ENCODE results near the gene MAP9. TPM values are rescaled to one million over a fixed set of nuclear protein-coding genes. Genes with fewer than 3 reads are reported as not detected.
"Not testable (repeated sequence)": the region's sequence is repeated elsewhere in the genome, so short reads cannot be mapped to it uniquely, and the experiment has no call there.

The MAP9 gene
- total RNA-seq (10 to 100 TPM in 1 of 2 experiments, 1 to 10 TPM in 1; 8.8 to 11.2 TPM), polyA plus RNA-seq (1 to 10 TPM; 4.3 to 7.9 (median 5.5) TPM), total RNA-seq (25.5 to 40.4 (median 34.3) reads per million in 6 experiments)

DNA sequence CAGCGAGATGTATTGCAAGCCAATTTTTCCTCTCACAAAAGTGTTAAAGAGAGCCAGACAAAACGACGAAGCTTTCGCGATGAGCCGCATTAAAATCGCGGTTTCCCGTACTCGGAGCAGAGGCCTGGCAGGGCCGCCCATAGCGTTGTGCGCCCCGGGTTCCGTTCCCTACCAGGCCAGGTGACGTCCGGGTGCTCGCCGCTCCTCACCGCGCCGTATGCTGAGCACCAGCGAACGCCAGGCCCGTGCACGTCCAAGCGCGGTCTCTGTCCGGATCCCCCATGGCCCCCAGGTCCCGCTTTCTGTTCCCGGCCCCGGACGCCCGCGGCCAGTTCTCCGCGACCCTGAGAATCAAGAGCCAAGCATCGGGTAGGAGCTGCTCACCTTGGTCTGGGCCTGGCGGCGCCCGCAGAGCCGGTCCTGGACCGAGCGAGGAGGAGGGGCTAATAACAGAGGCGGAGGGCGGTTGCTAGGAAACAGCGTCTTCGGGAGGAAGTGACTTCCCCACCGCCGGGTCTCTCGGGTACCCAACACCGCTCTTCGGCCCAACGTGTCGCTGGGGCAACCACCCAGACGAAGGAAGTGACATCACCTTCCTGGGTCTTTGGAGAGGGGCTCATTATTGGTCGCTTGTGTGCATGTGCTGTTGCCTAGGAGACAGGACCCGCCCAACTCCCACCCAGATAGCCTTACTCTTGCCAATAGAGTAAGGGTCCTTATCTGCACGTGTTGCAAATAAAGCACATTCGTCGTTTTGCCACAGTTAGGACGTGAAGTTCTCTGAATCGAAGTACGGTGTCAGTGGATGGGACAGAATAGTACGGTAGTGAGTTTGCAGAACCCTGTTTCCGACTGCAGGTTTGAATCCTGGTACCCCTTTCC lies at the start of gene MAP9:
MAP9 (minus strand) TSS at position 579 of the 882 bp plus-strand sequence. CDS start 1,115 bp downstream, outside the sequence.
- DNase-seq = peak; percentile 74 to 98 (median 91)
- POLR2A ChIA-PET = interaction anchor here (2.3 kb wide), 1 partner anchor 577 kb away, joined by 7 read pairs; the partner anchor contains the start of gene CTSO
- no peaks in the 10 kb centered on the region for H3K9me3 Mint-ChIP-seq
- peaks cover 4 to 20% (median 13%) of the 10 kb centered on the region in 4 donors for H3K4me1 Mint-ChIP-seq
- peaks cover 0 to 8% (median 0%) of the 10 kb centered on the region in 3 donors for H3K36me3 Mint-ChIP-seq
- ATAC-seq = peak; percentile 86 to 90
- H3K4me3 Mint-ChIP-seq = peak within 1 kb of the TSS; percentile 89 to 95 (median 90)
- H3K27me3 Mint-ChIP-seq = no peaks in the 10 kb centered on the region
- peak within 1 kb of the TSS; percentile 64 to 98 (median 97) for H3K27ac Mint-ChIP-seq

DNA sequence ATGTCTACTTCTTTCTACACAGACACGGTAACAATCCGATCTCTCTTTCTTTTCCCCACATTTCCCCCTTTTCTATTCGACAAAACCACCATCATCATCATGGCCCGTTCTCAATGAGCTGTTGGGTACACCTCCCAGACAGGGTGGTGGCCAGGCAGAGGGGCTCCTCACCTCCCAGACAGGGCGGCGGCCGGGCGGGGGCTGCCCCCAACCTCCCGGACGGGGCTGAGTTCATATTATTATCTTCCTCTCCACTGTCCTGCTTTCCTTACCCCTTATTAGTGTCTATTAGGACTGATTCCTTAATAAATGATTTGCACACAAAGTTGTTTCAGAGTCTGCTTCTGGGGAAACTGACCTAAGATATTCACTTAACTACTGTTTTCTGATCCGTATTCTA lies 48.0 kb upstream of the MAP9 start:
- Mint-ChIP-seq H3K27me3 (peaks cover 0 to 19% (median 9%) of the 10 kb centered on the region in 5 donors), H3K9me3 (peaks cover 0 to 30% (median 10%) of the 10 kb centered on the region in 9 donors)
- H3K4me1 Mint-ChIP-seq, H3K36me3 Mint-ChIP-seq, POLR2A ChIA-PET, H3K4me3 Mint-ChIP-seq, ATAC-seq, DNase-seq, H3K27ac Mint-ChIP-seq: not testable (repeated sequence)

DNA sequence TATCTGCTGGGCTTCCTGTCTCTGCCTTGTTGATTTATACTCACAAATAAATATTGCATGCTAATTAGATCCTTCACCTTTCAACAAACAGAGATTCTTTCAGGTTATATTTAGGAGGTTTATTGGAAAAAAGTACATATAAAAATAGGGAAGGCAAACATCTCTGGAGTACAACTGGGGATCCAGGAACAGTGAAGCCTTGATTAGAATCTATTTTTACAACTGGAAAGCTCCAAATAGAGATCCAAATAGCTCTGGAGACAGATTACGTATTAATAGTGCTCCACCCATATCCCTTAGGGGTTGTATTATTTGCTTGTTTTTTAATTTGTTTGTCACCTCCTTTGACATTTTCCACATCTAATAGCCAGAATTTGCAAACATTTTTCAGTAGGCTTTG lies 46.9 kb upstream of the MAP9 start:
- Mint-ChIP-seq H3K4me3 (no peak overlapping the region), H3K36me3 (no peaks in the 10 kb centered on the region), H3K4me1 (peaks cover 0 to 1% (median 0%) of the 10 kb centered on the region in 4 donors), H3K9me3 (peaks cover 0 to 28% (median 9%) of the 10 kb centered on the region in 9 donors), H3K27me3 (peaks cover 0 to 16% (median 9%) of the 10 kb centered on the region in 5 donors), H3K27ac (no peak overlapping the region)
- POLR2A ChIA-PET = no interaction called here
- ATAC-seq (no peak), DNase-seq (no peak)

DNA sequence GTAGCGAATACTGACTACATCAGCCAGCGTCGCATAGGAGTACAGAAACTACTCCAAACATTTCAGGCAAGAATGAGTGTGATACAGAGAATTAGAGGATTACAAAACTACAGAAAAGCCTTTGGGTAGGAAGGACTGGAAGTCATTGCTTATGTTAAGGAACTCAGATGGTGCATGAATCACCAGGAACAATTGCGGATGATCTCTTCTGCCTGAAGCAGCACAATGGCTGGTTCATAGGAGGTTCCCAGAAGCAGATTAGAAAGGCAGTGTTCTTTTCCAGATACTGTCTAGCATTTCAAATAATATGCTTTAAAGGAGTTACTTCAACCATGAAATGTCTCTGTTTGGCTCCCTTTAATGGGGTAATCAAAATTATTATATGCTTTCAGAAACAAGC lies 42.5 kb upstream of the MAP9 start:
- no peaks in the 10 kb centered on the region for H3K36me3 Mint-ChIP-seq
- peaks cover 0 to 1% (median 0%) of the 10 kb centered on the region in 4 donors for H3K4me1 Mint-ChIP-seq
- no peak overlapping the region for H3K4me3 Mint-ChIP-seq
- H3K27ac Mint-ChIP-seq = no peak overlapping the region
- POLR2A ChIA-PET = no interaction called here
- no peak for ATAC-seq
- peaks cover 0 to 3% (median 0%) of the 10 kb centered on the region in 9 donors for H3K9me3 Mint-ChIP-seq
- peaks cover 0 to 19% (median 9%) of the 10 kb centered on the region in 5 donors for H3K27me3 Mint-ChIP-seq
- no peak for DNase-seq

DNA sequence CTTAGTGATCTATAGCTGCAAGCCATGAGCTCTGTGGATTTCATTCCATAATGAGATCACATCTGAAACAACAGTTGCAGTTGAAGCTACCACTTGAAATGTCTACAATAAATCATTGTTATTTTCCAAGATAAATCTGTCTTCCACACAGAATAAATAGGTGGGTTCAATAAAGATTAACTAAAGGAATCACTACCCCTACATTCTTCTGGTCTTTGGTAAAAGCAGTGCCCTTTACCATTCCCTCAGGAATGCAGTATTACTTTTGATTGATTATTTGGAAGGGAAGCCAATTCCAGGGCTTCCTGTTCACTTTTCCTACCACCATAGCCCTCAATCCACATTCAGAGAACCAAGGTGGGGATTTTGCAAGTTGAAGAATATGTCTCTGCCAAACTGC lies 38.9 kb upstream of the MAP9 start:
- H3K27ac Mint-ChIP-seq = no peak overlapping the region
- POLR2A ChIA-PET = no interaction called here

DNA sequence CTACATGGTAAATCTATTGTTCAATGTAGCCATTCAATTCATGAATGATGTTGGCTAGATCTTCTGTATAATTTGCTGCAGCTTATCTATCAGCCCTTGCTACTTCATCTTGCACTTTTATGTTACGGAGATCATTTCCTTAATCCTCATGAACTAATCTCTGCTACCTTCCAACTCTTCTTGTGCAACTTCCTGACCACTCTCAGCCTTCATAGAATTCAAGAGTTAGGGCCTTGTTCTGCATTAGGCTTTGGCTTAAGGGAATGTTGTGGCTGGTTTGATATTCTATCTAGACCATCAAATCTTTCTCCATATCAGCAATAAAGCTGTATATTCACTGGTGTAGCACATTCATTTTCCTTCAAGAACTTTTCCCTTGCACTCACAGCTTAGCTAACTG lies 36.7 kb upstream of the MAP9 start:
- peaks cover 7 to 12% (median 9%) of the 10 kb centered on the region in 5 donors for H3K27me3 Mint-ChIP-seq
- H3K27ac Mint-ChIP-seq = no peak overlapping the region
- no peaks in the 10 kb centered on the region for H3K9me3 Mint-ChIP-seq
- no peaks in the 10 kb centered on the region for H3K36me3 Mint-ChIP-seq
- POLR2A ChIA-PET = no interaction called here
- no peak for DNase-seq
- ATAC-seq = no peak
- H3K4me1 Mint-ChIP-seq = no peaks in the 10 kb centered on the region
- no peak overlapping the region for H3K4me3 Mint-ChIP-seq

More for the DNA sequence above, 38.9 kb upstream of the MAP9 start:
- DNase-seq (no peak), ATAC-seq (no peak)
- Mint-ChIP-seq H3K9me3 (no peaks in the 10 kb centered on the region), H3K4me1 (no peaks in the 10 kb centered on the region), H3K36me3 (no peaks in the 10 kb centered on the region), H3K27me3 (peaks cover 5 to 14% (median 6%) of the 10 kb centered on the region in 5 donors), H3K4me3 (no peak overlapping the region)

DNA sequence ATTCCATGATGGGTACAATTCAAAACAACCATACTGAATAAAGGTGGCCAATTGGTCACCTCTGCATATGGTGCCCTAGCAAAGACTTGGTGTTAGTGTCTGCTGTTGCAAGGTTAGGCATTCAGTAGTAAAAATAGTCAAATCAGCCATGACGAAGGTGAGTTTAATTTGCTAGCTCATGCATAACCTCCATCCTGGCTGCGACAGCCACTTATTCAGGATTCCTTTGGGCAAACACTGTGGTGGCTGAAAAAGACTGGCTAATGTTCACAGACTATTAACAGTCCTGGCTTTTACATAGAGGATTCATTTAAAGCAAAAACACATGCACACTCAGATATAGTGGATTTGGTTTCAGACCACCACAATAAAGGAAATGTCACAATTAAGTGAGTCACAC lies 34.8 kb upstream of the MAP9 start:
- POLR2A ChIA-PET = no interaction called here
- Mint-ChIP-seq H3K9me3 (no peaks in the 10 kb centered on the region), H3K4me1 (no peaks in the 10 kb centered on the region), H3K27me3 (peaks cover 7 to 18% (median 12%) of the 10 kb centered on the region in 5 donors), H3K36me3 (no peaks in the 10 kb centered on the region), H3K4me3 (no peak overlapping the region), H3K27ac (no peak overlapping the region)
- DNase-seq = no peak
- no peak for ATAC-seq

DNA sequence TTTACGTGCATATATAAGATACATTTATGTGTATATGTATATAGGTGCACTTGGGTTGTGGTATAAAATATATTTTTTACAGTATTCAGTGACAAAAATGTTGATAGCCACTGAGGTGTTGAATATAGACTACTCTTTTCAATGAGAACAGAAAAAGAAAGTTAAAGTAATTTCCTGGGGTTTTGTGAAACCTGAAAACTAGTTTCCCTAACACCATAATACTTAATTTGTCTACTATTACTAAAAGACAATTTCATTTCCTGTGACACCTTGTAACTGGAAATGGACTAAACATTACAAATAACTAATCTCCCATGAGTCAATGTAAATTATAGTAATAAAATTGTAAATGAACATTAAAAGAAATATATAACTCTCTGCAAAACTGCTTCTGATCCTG lies 32.0 kb upstream of the MAP9 start:
- Mint-ChIP-seq H3K36me3 (no peaks in the 10 kb centered on the region), H3K9me3 (no peaks in the 10 kb centered on the region), H3K4me3 (no peak overlapping the region), H3K27ac (no peak overlapping the region), H3K27me3 (peaks cover 7 to 18% (median 12%) of the 10 kb centered on the region in 5 donors), H3K4me1 (no peaks in the 10 kb centered on the region)
- DNase-seq (no peak), ATAC-seq (no peak)
- POLR2A ChIA-PET = no interaction called here

DNA sequence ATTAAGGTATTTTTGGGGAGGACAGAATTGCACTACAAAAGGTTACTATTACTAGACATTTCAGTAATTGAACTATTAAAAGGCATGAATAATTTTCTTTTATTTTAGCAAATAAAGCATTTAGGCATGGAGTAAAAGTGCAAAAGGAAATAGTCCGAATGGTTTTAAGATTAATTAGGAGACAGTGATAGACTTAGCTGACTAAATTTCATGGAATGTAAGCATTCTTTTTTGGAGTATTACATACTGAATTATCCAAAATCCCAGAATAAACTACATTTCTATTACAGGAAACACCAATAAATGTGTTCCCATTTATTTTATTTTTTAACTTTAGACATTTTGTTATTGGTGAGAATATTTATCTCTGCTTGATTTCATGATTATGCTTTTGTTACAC lies 30.7 kb upstream of the MAP9 start:
- POLR2A ChIA-PET = no interaction called here
- H3K36me3 Mint-ChIP-seq = no peaks in the 10 kb centered on the region
- no peaks in the 10 kb centered on the region for H3K9me3 Mint-ChIP-seq

DNA sequence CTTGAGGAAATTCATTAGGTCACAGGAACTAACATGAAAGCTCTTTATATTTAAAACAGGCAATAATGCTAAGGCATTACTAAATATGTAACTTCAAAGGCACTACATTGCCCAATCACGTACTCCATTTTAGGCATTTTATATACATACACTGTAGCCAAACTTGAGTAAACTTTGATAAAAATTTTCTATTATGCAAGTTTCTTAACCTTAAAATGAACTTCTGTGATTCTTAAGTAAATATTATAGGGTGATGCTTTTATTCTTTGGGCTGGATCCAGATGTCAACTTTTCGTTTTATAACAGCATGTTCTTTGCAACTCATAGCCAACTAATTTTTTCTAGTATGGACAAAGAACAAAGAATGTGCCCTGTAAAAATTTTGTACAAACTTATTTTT lies 28.3 kb upstream of the MAP9 start:
- POLR2A ChIA-PET = no interaction called here
- DNase-seq (no peak), ATAC-seq (no peak)
- no peaks in the 10 kb centered on the region for H3K9me3 Mint-ChIP-seq
- no peak overlapping the region for H3K27ac Mint-ChIP-seq
- H3K4me3 Mint-ChIP-seq = no peak overlapping the region
- H3K36me3 Mint-ChIP-seq = no peaks in the 10 kb centered on the region
- H3K4me1 Mint-ChIP-seq = no peaks in the 10 kb centered on the region
- peaks cover 0 to 8% (median 5%) of the 10 kb centered on the region in 5 donors for H3K27me3 Mint-ChIP-seq

More for the DNA sequence above, 30.7 kb upstream of the MAP9 start:
- H3K4me1 Mint-ChIP-seq = no peaks in the 10 kb centered on the region
- DNase-seq (no peak), ATAC-seq (no peak)
- no peak overlapping the region for H3K27ac Mint-ChIP-seq
- H3K4me3 Mint-ChIP-seq = no peak overlapping the region
- H3K27me3 Mint-ChIP-seq = peaks cover 8 to 18% (median 12%) of the 10 kb centered on the region in 5 donors

DNA sequence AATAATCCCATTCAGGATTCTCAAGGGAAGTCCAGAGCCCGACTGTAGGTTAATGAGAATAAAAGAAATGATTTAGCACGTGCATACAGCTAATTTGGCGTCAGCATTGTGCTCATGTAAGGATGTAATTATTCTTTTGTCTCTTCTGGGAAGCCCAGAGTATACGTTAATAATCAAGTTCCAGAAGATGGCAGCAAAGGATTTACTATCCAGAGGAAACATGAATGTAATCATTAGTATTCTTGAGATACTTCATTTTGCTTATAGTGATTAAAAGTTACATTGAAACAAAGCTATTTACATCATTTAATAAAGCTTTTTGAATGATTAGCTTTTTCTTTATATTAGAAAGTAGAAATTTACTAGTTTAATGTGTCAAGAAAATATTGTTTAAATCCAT lies 27.1 kb upstream of the MAP9 start:
- DNase-seq (no peak), ATAC-seq (no peak)
- POLR2A ChIA-PET = no interaction called here
- H3K27me3 Mint-ChIP-seq = peaks cover 2 to 14% (median 5%) of the 10 kb centered on the region in 5 donors
- H3K9me3 Mint-ChIP-seq = no peaks in the 10 kb centered on the region
- H3K4me3 Mint-ChIP-seq = no peak overlapping the region
- H3K4me1 Mint-ChIP-seq = no peaks in the 10 kb centered on the region
- H3K27ac Mint-ChIP-seq = no peak overlapping the region
- no peaks in the 10 kb centered on the region for H3K36me3 Mint-ChIP-seq

DNA sequence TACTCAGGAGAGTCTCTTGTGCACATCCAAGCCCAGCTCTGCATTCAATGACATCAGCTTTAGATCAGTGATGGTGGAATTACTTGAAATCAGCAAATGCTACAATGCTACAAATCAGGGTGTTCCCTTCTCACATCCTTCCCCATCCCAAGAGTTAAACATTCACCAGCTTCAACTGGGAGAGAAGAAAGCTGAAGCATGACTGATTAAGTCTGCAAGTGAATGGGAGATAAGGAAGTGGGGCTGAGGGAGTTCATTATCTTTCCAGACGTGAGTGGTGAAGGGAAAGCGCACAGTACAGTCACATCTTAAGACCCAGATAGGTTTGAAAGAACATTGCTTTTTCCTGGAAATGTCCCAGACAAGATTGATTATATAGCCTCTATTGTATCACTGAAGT lies 26.2 kb upstream of the MAP9 start:
- H3K9me3 Mint-ChIP-seq = no peaks in the 10 kb centered on the region
- peaks cover 2 to 16% (median 7%) of the 10 kb centered on the region in 5 donors for H3K27me3 Mint-ChIP-seq
- no peak overlapping the region for H3K27ac Mint-ChIP-seq
- no peaks in the 10 kb centered on the region for H3K36me3 Mint-ChIP-seq
- H3K4me3 Mint-ChIP-seq = no peak overlapping the region
- ATAC-seq (no peak), DNase-seq (no peak)
- no peaks in the 10 kb centered on the region for H3K4me1 Mint-ChIP-seq
- POLR2A ChIA-PET = no interaction called here

DNA sequence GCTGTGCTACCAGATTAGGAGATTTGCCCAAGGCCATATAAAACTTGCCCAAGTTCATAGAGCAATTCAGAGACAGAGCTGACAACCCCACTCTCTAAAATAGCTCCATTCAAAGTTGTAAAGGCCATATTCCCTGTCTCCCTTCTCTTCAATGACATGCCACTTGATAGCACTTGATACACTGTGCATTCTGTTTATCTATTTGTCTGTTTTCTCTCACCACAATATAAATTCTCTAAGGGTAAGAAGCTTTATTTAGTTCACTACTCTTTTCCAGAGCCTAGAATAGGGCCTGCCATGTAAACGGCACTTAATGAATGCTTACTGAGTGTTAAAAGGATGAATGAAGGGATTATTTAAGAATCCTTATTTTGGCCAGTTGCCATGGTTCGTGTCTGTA lies 24.1 kb upstream of the MAP9 start:
- no peaks in the 10 kb centered on the region for H3K4me1 Mint-ChIP-seq
- POLR2A ChIA-PET = no interaction called here
- H3K27ac Mint-ChIP-seq = no peak overlapping the region
- H3K4me3 Mint-ChIP-seq = no peak overlapping the region
- H3K9me3 Mint-ChIP-seq = no peaks in the 10 kb centered on the region
- DNase-seq = no peak
- H3K36me3 Mint-ChIP-seq = no peaks in the 10 kb centered on the region
- ATAC-seq = no peak
- peaks cover 10 to 27% (median 17%) of the 10 kb centered on the region in 5 donors for H3K27me3 Mint-ChIP-seq
